ENCODE data around the gene SLC22A1. TPM values are rescaled to one million over a fixed set of nuclear protein-coding genes. Genes with fewer than 3 reads are reported as not detected.

SLC22A1 gene
- total and polyA plus RNA-seq, 2 of the 4 experiments (the other 2 are of a cell fraction): 0.10 TPM; not detected in 1

GRCh38 chr6:160204710-160205109, 83.1 kb downstream of the SLC22A1 start:
- no peak overlapping the region for H3K4ac ChIP-seq (ENCODE audit: low read depth, low read length)
- H2BK5ac ChIP-seq (ENCODE audit: low read depth, low read length, poor library complexity, severe bottlenecking): no peak overlapping the region
- no peak overlapping the region for H4K5ac ChIP-seq (ENCODE audit: low read depth, low read length)
- H3K9me1 ChIP-seq (ENCODE audit: insufficient read depth, low read length): no peaks in the 10 kb centered on the region
- H3K14ac ChIP-seq (replicated peaks; ENCODE audit: low read depth, low read length): no peak overlapping the region
- ChIA-PET CTCF (no interaction called here), POLR2A (ENCODE audit: unreplicated experiment) (no interaction called here)
- dilution Hi-C loops (cut with HindIII; ENCODE audit: low sequenced_read_pairs, unreplicated experiment): no loop called here
- H3K79me1 ChIP-seq (ENCODE audit: low read depth in 1 of 2, low read length in 2 of 2): no peaks in the 10 kb centered on the region
- no peak overlapping the region for H2BK20ac ChIP-seq (ENCODE audit: low read depth, low read length)
- TF ChIP-seq SMC3 (IDR thresholded peaks at IDR 0.05; ENCODE audit: low read depth, low read length) (no peak), RFX5 (IDR thresholded peaks at IDR 0.05; ENCODE audit: low read depth, low read length) (no peak), RCOR1 (IDR thresholded peaks at IDR 0.05; ENCODE audit: insufficient replicate concordance, low read length) (no peak), USF2 (IDR thresholded peaks at IDR 0.05; ENCODE audit: low read depth, low read length) (no peak), MXI1 (IDR thresholded peaks at IDR 0.05; ENCODE audit: borderline replicate concordance, low read depth, low read length) (no peak), FOS (IDR thresholded peaks at IDR 0.05; ENCODE audit: low read depth, low read length) (no peak), NFE2L2 (IDR thresholded peaks at IDR 0.05; ENCODE audit: low read depth, low read length) (no peak), CHD1 (IDR thresholded peaks at IDR 0.05; ENCODE audit: low read depth, low read length) (no peak), CTCF (conservative IDR thresholded peaks at IDR 0.05; ENCODE audit: low read depth, low read length) (no peak), POLR2A (IDR thresholded peaks at IDR 0.05; ENCODE audit: low read depth, low read length) (no peak), MAZ (IDR thresholded peaks at IDR 0.05; ENCODE audit: borderline replicate concordance, low read depth, low read length) (no peak), MAFK (IDR thresholded peaks at IDR 0.05; ENCODE audit: low read depth, low read length) (no peak), CEBPB (IDR thresholded peaks at IDR 0.05; ENCODE audit: low read depth, low read length) (no peak)
- no peak overlapping the region for H2BK15ac ChIP-seq (ENCODE audit: low read depth, low read length)
- H3K9me3 ChIP-seq (ENCODE audit: control insufficient read depth, insufficient read depth, low read length): no peaks in the 10 kb centered on the region; the same call in 1 of the 2 replicates
- H3K27ac ChIP-seq (ENCODE audit: insufficient read depth, low read length): no peak overlapping the region
- in situ Hi-C loops (cut with MboI; ENCODE audit: low sequenced_read_pairs): no loop called here
- no peak overlapping the region for H2AFZ ChIP-seq (replicated peaks; ENCODE audit: low read length, poor library complexity)
- no peak overlapping the region for H3K4me2 ChIP-seq (ENCODE audit: low read depth, low read length)
- ATAC-seq (ENCODE audit: low read depth) (no peak), DNase-seq (no peak)
- H2AK9ac ChIP-seq (replicated peaks; ENCODE audit: low read depth, low read length, poor library complexity): no peak overlapping the region
- no peaks in the 10 kb centered on the region for H3K36me3 ChIP-seq (ENCODE audit: control insufficient read depth, insufficient read depth, low read length)
- no peak overlapping the region for H4K8ac ChIP-seq (ENCODE audit: low read depth in 2 of 2, low read length in 2 of 2)
- no peak overlapping the region for H3K4me3 ChIP-seq (ENCODE audit: insufficient read depth, low read depth, low read length)
- no peak overlapping the region for H2AK5ac ChIP-seq (ENCODE audit: low read depth, low read length)
- WGBS, 2 experiments (ENCODE audit: extremely low coverage in 2 of 2, insufficient read length in 1 of 2): no CpG with 5 or more reads among the region's 1 CpG
- H3K18ac ChIP-seq (ENCODE audit: low read depth, low read length): no peak overlapping the region
- H4K20me1 ChIP-seq (ENCODE audit: insufficient read depth, low read length): no peaks in the 10 kb centered on the region
- H3K23ac ChIP-seq (ENCODE audit: low read depth, low read length): no peak overlapping the region
- H3K9ac ChIP-seq (ENCODE audit: low read depth, low read length): no peak overlapping the region
- no peak overlapping the region for H4K91ac ChIP-seq (ENCODE audit: insufficient read depth, low read depth, low read length)
- H3K27me3 ChIP-seq (ENCODE audit: control insufficient read depth, insufficient read depth, low read length): no peaks in the 10 kb centered on the region
- intact Hi-C loops (cut with micrococcal nuclease): no loop called here
- H2BK120ac ChIP-seq (ENCODE audit: low read depth, low read length): no peak overlapping the region
- H3K56ac ChIP-seq (ENCODE audit: extremely low read depth, insufficient read depth, low read length): no peak overlapping the region
- BruUV-seq (replicated peaks): no TSS peak
- no peaks in the 10 kb centered on the region for H3K4me1 ChIP-seq (ENCODE audit: control insufficient read depth, insufficient read depth, low read length)
